GM18870 (cell line): Measurements from ENCODE around the gene U2AF1L4.

Experiments used
- ATAC-seq: cut with Tn5 transposase; IDR thresholded peaks from one replicate; pipeline ENCODE4 v1.9.1; 2021; ENCODE audit warnings: moderate library complexity; ENCODE audit not compliant: unreplicated experiment

The U2AF1L4 gene

DNA sequence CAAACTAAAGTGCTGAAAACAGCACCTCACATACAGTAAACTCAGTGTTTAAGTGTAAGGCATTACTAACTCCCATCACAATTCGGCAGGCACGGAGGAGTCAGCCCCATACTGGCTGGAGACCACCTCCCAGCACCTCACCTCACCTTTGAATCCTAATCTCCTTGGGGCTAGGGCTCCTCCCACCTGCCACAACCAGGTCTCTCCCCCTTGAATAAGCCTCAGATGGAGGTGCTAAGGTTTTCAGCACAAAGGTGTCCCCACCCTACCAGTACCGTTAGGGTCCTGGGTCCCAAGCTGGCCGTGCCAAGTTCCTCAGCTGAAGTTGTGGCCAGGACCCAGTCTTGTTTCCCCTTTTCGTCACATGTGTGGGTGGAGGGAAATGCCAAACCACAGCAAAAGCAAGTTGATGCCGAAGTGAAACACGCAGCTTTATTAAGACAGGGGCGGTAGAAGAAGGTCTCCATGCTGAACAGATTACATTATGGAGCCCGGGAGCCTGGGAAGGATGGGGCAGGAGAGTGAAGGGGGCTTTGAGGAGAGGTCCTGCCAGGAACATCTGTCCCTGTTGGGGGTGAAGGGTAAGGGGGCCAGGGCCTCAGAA is 3.0 kb downstream of the U2AF1L4 start, which contains the start of gene IGFLR1:
TSS of gene IGFLR1 (minus strand) at position 332 of the 604 bp plus-strand sequence. CDS start 1,272 bp downstream, outside the sequence.
- ATAC-seq = no peak

DNA sequence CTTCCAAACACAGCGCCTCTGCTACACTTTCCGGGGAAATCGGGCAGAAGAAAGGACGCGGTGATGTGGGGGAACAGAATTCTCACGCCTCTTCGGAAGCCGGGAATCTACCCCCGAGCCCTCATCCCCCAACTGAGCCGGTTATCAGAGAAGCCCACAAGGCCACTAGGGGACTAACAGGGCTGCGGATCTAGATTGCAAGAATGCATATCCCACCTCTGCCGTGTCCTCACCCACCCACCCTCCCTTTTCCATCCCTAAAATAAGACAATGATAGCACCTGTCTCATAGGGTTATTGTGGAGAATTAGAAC is 4.1 kb downstream of the U2AF1L4 start:
- no peak for ATAC-seq

DNA sequence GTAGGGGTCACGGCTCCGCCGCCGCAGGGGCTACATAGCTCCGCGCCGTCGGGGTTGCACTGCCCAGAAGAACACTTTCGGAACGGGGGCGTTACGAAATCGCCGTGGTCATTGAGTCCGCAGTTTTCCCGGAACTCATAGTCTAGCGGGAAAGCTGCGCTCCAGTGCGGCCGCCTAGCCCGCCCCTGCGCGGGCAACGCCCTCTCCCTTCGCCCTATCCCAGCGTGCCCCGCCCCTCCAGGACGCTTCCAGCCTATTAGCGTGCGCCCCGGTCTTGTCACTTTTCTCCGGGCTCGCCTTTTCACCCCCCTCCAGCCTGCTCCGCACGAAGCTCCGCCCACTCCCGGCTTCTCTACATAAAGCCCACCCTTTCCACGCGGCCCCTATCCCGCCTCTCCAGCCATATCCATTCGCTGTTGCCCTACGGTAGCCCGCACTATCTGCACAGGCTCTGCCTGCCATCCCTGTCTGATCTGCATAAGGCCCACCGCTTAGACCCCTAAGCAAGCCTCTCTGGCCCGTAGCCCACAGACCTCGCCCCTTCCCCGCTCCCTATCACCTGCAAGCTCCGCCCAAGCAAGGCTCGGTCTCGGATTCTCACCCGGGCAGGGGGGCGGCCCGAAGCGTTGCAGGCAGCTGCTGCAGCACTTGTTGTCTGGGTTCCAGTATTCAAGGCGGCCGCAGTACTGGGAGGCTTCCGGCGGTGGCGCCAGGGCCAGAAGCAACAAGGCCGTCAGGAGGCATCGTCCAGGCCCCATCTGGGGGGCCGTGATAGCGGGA is 4.6 kb downstream of the U2AF1L4 start:
- ATAC-seq = peak; percentile 44

DNA sequence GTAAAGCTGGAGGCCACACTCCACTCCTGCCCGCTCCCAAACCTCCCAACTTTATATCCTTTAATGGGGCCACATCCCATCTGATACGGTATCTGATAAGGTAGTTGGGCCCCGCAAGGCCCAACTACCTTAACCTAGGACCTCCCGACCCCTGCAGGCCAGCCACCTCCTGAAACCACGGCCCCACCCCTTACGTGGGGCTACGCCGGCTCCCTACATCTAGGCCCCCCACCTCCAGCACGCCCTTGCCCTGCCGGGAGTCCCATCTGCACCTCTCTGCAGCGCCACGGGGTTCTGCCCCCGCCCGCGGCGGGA is 5.2 kb downstream of the U2AF1L4 start:
- ATAC-seq = no peak

DNA sequence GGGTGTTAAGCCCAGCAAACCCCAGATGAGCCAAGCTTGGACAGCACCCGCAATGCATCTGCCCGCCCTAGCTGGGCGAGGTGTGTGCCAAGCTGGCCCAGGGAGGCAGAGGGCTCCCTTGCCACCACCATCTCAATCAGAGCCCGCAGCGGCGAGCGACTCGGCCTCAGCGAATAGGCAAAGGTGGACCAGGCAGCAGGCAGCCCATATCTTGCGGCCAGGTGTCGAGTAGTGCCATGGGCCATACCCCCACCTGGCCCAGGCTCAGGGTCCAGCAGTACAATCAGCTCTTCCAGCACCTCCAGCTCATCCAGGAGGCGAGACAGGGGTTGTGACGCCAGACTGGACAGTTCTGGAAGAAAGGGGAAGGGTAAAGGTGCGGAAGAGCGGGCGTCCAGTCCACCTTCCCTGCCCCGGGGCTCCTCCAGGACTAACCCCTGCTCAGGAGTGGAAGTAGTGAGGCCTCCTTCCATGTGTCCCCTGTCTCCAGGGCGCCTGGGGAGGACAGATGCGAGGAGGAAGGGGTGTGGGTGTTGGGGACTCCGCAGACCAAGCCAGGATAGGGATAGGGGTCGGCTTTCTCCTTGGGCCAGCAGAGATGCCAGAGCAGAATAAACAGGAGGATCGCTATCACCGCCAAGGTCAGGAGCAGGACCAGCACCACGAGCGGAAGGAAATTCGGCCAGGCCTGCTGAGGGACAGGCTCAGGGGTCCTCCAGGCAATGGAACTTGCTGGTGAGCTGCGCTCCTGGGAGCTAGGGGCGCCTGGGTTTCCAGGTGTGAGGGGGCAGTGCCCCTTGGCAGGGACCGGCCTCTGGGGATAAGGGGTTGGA is 5.7 kb downstream of the U2AF1L4 start:
- no peak for ATAC-seq

DNA sequence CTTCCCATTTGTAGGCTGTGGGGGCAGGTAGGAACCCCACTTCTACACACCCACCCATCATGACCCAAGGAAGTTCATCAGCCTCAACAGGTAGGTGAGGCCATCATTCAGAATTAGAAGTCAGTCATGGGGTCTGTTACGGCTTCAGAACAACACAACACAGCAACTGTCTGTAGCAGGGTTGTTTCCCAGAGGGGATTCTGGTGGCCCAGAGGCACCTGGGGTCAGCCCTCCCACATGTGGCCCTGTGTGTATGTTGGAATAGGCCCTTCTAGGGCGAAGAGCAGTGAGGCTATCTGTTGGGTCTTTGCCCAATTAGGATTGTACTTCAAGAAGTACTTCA is 6.4 kb downstream of the U2AF1L4 start:
- ATAC-seq = no peak

DNA sequence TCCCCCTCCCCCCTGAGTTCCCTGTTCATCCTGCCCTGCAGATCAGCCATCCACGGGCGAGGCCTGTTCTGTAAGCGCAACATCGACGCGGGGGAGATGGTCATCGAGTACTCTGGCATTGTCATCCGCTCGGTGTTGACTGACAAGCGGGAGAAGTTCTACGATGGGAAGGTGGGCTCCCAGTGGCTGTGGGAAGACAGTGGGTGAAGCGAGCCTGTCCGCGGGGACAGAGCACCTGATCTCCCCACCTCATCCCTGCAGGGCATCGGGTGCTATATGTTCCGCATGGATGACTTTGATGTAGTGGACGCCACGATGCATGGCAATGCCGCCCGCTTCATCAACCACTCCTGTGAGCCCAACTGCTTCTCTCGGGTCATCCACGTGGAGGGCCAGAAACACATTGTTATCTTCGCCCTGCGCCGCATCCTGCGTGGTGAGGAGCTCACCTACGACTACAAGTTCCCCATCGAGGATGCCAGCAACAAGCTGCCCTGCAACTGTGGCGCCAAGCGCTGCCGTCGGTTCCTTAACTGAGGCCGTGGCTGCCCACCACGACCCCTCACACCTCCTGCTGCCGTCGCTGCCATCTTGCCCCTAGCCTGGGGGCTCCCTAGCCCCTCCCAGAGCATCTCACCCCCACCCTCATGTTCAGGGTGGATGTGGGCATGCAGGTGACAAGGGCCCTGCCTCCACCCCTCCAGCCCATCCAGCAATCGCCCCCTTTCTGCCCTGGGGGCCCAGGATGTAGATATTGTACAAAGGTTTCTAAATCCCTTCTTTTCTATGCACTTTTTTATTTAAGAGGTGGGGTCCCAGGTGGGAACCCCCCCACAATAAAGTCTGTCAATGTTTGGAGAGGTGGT is 7.0 kb downstream of the U2AF1L4 start:
- no peak for ATAC-seq

DNA sequence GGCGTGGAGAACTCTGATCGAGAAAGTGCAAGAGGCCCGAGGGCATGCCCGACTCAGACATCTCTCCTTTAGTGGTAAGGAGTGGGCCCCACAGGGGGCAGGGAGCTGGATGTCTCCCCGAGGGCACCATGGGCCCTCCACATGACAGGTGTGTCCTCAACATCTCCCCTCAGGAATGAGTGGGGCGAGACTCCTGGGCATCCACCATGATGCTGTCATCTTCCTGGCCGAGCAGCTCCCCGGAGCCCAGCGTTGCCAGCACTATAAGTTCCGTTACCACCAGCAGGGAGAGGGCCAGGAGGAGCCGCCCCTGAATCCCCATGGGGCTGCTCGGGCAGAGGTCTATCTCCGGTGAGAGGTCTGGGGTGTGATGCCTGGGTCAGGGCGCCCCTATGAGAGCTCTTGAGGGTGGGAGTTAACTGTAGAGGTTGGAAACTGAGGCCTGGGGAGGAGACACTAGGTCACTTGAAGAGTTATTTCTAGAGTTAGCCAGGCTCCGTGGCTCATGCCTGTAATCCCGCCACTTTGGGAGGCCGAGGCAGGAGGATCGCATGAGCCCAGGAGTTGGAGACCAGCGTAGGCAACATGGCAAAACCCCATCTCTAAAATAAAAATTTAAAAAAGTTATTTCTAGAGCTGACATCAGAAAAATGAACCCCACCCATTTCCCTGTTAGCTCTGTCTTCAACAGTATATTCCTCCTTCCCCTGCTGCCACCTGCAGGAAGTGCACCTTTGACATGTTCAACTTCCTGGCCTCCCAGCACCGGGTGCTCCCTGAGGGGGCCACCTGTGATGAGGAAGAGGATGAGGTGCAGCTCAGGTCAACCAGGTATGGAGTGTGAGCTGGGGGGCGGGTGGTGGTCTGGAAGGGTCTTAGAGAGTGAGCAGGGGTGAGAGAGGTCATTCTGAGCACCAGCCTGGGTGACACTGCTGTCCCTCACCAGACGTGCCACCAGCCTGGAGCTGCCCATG is 8.0 kb downstream of the U2AF1L4 start:
- no peak for ATAC-seq

DNA sequence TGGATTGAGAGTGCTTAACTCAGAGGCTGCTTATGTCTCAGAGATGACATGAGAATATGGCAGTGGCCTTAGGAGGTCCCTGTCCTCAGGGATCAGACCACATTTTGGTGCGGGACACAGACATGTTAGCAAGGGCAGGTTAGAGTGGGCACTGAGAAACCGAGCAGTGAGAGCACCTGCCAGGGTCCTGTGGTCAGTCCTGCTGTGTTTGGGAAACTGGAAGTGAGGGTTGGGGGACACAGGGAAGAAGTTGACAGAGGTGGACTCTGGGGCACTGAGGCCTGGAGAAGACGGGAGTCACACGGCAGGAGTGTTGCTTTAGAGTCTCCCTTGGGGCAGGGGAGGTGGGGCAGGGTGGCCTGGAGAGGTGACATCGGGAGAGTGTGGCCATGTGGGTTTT is 10.3 kb downstream of the U2AF1L4 start:
- no peak for ATAC-seq

DNA sequence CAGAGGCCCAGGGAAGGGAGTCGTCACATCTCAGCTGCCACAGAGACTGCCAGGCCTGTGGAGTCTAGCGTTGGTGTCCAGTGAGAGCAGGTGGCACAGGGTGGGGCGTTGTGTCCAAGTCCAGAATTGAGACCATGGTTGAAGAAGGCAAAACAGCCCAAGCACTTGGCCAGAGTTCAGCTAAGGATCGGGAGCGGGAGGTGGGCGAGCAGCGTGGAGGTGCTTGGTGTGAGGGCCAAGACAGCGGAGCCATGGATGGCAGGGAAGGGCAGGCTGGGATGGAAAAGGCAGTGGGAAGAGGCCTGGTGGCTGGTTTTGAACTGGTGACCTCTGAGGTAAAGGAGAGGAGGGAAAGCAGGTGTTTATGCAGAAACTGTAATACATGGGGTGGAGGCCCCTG is 10.9 kb downstream of the U2AF1L4 start:
- ATAC-seq = no peak

DNA sequence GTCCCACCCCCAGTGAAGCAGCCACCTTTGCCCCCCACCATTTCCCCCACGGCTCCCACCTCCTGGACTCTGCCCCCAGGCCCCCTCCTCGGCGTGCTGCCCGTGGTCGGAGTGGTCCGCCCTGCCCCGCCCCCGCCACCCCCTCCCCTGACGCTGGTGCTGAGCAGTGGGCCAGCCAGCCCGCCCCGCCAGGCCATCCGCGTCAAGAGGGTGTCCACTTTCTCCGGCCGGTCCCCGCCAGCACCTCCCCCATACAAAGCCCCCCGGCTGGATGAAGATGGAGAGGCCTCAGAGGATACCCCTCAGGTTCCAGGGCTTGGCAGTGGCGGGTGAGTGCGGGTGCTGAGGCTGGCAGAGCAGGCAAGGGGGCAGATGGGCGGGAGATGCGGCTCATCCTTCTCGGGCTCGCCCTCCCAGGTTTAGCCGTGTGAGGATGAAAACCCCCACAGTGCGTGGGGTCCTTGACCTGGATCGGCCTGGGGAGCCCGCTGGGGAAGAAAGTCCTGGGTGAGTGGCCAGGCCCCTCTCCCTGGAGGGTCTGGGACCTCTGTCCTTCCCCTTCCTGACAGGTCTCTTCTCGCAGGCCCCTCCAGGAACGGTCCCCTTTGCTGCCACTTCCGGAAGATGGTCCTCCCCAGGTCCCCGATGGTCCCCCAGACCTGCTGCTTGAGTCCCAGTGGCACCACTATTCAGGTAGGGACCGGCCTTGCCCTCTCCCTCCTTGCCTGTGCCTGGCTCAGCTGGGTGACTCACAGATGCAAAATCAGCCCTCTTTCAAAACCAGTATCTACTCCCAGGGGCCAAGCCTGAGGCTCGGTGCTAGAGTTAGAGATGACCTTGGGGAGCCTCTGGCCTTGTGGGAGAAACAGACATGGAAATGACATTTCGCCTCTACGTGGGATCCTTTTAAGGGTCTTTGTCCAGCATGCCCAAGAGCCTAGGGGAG is 11.8 kb downstream of the U2AF1L4 start:
- no peak for ATAC-seq

DNA sequence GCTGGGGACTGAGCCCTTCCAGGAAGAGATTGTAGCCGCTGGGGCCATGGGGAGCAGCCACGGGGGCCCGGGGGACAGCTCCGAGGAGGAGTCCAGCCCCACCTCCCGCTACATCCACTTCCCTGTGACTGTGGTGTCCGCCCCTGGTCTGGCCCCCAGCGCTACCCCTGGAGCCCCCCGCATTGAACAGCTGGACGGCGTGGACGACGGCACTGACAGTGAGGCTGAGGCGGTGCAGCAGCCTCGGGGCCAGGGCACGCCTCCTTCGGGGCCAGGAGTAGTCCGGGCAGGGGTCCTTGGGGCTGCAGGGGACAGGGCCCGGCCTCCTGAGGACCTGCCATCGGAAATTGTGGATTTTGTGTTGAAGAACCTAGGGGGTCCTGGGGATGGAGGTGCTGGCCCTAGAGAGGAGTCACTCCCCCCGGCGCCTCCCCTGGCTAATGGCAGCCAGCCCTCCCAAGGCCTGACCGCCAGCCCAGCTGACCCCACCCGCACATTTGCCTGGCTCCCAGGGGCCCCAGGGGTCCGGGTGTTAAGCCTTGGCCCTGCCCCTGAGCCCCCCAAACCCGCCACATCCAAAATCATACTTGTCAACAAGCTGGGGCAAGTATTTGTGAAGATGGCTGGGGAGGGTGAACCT is 12.6 kb downstream of the U2AF1L4 start:
- no peak for ATAC-seq

DNA sequence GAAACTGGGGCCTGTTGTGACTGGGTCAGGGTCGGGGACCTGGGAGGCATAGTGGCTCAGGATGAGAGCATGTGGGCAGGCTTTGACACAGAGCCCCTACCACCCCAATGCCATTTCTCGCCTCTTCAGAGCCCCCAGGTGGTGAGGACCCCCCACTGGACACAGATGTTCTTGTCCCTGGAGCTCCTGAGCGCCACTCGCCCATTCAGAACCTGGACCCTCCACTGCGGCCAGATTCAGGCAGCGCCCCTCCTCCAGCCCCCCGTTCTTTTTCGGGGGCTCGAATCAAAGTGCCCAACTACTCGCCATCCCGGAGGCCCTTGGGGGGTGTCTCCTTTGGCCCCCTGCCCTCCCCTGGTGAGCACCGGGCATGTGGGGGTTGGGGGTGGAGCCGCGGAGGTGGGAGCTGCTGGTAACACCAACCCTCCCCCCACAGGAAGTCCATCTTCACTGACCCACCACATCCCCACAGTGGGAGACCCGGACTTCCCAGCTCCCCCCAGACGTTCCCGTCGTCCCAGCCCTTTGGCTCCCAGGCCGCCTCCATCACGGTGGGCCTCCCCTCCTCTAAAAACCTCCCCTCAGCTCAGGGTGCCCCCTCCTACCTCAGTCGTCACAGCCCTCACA is 13.3 kb downstream of the U2AF1L4 start:
- ATAC-seq = no peak

DNA sequence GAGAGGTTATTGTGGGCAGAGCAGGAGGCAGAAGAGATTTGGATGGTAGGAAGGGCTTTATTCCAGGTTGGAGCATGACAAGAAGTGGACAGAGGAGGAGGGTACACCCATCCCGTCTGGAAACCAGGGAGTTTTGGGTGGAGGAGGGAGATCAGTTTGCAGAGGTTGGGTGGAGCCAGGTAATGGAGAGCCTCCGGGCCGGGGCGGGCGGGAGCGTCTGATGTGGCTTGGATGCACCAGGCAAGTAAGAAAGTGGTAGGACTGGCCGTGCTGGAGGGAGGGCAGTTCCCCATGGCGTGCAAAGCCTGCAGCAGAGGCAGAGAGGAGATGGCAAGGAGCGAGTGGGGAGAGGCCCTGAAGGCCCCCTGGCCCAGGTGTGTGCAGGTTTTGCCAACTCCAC is 13.9 kb downstream of the U2AF1L4 start:
- ATAC-seq = no peak

DNA sequence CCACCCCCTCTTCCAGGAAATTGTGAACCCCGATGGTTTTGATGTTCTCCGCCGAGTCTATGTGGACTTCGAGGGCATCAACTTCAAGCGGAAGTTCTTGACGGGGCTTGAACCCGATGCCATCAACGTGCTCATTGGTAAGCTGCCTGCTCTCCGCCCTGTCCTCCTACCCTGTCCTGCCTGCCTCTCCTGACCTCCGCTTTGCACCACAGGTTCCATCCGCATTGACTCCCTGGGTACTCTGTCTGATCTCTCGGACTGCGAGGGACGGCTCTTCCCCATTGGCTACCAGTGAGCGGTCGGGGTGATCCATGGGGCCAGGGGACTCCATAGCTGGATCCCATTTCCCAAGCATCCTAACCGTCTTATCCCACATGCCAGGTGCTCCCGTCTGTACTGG is 14.9 kb downstream of the U2AF1L4 start:
- ATAC-seq = no peak

DNA sequence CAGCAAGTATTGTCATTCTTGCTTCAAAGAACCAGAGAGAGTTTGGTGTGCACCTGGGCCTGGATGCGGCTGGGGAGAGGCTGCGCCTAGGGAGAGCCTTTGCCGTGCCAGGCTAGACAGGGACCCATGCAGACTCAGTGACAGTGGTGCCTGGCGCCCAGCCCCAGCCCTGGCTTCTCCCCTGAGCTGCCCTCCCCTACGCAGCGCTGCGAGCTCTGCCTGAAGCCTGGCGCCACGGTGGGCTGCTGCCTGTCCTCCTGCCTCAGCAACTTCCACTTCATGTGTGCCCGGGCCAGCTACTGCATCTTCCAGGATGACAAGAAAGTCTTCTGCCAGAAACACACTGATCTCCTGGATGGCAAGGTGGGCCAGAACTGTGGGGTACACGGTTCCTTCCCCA is 15.5 kb downstream of the U2AF1L4 start:
- no peak for ATAC-seq

DNA sequence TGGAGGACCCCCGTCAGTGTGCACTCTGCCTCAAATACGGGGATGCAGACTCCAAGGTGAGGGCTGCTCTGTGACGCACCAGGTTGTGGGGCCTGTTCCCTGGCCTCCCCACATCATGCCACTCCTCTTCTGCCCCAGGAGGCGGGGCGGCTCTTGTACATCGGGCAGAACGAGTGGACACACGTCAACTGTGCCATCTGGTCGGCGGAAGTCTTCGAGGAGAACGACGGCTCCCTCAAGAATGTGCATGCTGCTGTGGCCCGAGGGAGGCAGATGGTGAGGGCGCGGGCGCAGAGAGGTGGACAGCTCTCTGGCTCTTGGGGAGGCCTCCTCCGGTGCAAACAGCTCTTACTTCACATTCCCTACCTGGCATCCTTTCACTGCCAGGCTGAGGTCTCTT is 16.2 kb downstream of the U2AF1L4 start:
- no peak for ATAC-seq
